ENCODE measurements around the gene TRMT112.
"Not testable (repeated sequence)": the region's sequence is repeated elsewhere in the genome, so short reads cannot be mapped to it uniquely, and the experiment has no call there.

The TRMT112 gene

DNA sequence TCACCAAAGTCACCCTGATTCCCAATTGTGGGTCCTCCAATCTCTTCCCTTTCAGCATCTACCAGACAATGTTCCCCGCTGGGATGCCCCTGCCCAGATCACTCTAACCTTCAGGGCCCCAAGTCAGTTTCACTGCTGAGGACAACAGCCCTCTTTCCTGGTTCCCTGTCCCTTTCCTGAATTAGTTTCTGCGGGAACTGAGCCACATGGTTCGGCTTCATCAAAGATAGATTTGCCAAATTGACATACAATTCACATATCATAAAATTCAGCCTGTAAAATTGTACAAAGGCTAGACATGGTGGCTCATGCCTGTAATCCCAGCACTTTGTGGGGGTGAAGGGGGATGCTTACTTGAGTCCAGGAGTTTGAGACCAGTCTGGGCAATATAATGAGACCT lies 10.6 kb upstream of the TRMT112 start:
- no peak for DNase-seq

DNA sequence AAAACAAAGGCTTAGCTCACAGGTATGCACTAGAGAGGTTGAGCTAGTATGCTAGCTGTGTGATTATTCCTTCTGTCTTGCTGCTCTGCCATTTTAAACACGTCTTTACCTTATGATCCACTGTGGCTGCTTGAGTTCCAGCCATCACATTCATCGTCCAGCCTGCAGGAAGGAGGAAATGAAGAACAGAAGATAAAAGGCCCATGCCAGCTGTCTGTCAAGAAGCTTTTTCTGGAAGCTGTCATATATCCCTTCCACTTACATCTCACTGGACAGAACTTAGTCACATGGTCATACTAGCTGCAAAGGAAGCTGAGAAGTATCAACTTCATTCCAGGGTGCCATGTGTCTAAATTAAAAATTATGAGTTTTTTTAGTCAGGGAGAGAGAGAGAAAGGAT lies 10.0 kb upstream of the TRMT112 start:
- DNase-seq: no peak

GRCh38 chr11:64324692-64325469 lies 7.5 kb upstream of the TRMT112 start:
- DNase-seq: no peak

DNA sequence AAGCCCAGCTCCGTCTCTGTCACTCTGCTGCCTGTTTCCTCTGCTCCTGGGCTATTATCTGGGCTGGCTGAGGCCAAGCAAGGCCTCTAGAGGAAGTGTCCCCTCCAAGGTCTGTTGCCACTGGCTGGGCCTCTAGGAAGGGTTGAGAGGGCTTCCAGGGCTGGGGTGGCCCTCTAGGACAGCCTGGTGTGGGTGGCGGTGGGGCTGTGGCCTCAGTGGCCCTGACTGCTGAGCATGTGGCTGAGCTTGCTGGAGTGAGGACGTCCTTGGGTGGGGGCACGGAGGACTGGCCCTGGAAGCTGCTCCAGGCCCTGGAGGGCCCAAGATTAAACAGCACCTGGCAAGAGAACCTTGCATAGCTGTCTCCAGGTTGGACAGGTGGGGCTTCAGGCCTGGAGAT lies 6.6 kb upstream of the TRMT112 start:
- DNase-seq: not testable (repeated sequence)

DNA sequence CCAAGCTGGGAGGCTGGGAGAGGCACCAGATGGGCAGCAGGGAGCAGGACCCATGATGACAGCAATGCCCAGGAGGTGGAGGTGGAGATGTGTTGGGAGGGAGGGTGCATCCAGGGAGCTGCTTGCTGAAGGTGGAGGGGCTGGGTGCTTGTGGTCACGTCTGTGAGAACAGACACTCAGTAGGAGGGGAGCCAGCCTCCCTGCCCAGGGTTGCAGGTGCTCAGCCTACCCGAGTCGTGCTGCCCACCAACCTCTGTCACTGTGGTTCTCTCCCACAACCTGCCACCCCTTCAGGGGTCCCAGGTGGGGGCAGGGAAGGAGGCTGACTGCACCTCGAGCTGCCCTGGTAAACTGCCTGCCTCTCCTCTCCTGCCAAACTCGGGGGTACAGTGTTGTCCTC lies 6.0 kb upstream of the TRMT112 start:
- no peak for DNase-seq

DNA sequence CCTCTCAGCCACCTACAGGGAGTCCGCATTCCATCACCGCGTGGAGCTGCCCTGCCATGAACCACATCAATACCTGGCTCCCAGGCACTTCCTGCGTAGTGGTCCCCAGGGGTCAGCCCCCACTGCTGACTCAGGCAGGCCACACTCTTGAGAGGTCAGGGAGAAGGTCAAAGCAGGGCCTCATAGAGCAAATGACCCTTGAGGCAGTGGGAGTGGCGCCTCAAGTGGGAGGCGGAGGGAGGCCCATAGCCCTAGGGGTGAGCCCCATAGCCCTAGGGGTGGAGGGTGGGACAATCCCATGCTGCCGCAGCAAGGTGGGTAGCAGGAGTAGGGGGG lies 5.5 kb upstream of the TRMT112 start:
- DNase-seq: no peak

DNA sequence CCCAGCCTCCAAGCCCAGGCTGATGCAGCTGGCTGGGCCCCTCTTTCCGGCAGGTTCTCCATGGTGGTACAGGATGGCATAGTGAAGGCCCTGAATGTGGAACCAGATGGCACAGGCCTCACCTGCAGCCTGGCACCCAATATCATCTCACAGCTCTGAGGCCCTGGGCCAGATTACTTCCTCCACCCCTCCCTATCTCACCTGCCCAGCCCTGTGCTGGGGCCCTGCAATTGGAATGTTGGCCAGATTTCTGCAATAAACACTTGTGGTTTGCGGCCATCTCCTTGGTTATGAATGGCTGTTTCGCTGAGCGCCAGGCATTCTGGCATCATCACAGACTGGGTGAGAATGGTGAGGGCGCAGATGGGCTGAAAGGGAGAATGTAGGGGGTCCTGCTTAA lies 4.2 kb upstream of the TRMT112 start:
- DNase-seq: no peak

GRCh38 chr11:64321026-64321425 lies 3.7 kb upstream of the TRMT112 start:
- DNase-seq: no peak

DNA sequence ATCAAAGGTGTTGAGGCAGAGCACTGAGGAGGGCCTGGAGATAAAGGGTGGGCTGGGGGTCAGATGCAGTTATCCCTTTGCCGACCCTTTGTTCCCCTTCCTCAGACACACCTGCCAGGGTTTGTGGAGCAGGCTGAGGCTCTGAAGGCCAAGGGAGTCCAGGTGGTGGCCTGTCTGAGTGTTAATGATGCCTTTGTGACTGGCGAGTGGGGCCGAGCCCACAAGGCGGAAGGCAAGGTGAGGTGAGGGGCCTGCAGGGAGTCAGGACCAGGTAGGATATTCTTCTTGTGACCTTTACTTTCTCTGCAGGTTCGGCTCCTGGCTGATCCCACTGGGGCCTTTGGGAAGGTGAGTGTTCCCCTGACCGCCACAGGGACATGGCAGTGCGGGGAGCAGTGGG lies 3.2 kb upstream of the TRMT112 start:
- DNase-seq: no peak

GRCh38 chr11:64318766-64319761 lies 1.7 kb upstream of the TRMT112 start:
- no peak for DNase-seq

- DNase-seq: peak; percentile 78
These were observed 804 bp upstream of the TRMT112 start, which contains the start of gene PRDX5 for GRCh38 chr11:64317961-64318765. Gene PRDX5, plus strand, starts transcription at chr11:64318121. Its CDS starts 95 bp downstream, at chr11:64318216.

- no peak for DNase-seq
These were observed 561 bp downstream of the TRMT112 start for GRCh38 chr11:64316672-64317324.

DNA sequence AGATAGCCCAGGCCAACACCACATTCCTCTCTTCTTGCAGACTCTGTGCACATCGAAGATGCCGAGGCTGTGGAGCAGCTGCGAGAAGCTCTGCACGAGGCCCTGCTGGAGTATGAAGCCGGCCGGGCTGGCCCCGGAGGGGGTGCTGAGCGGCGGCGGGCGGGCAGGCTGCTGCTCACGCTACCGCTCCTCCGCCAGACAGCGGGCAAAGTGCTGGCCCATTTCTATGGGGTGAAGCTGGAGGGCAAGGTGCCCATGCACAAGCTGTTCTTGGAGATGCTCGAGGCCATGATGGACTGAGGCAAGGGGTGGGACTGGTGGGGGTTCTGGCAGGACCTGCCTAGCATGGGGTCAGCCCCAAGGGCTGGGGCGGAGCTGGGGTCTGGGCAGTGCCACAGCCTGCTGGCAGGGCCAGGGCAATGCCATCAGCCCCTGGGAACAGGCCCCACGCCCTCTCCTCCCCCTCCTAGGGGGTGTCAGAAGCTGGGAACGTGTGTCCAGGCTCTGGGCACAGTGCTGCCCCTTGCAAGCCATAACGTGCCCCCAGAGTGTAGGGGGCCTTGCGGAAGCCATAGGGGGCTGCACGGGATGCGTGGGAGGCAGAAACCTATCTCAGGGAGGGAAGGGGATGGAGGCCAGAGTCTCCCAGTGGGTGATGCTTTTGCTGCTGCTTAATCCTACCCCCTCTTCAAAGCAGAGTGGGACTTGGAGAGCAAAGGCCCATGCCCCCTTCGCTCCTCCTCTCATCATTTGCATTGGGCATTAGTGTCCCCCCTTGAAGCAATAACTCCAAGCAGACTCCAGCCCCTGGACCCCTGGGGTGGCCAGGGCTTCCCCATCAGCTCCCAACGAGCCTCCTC lies 1.5 kb downstream of the TRMT112 start:
- DNase-seq: not testable (repeated sequence)

DNA sequence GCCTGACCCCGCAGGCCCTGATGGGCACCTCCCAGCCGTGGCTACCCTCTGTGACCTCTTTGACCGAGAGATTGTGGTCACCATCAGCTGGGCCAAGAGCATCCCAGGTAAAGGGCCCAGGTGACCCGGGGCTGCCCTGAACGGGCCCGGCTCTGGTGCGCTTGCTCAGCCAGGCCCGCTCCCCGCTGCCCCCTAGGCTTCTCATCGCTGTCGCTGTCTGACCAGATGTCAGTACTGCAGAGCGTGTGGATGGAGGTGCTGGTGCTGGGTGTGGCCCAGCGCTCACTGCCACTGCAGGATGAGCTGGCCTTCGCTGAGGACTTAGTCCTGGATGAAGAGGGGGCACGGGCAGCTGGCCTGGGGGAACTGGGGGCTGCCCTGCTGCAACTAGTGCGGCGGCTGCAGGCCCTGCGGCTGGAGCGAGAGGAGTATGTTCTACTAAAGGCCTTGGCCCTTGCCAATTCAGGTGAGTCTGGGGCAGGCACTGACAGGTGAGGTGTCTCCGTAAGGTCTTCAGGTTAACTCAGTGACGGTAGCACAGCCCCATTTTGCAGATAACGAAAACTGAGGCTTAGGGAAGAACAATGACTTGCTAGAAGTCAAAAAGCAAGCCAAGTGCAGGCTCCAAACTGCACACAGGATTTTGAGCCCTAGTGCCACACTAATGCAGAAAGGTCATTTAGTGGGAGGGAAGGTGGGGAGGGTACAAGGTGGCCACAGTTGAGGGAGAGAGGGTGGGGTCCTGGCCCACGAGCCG lies 2.4 kb downstream of the TRMT112 start:
- no peak for DNase-seq

DNA sequence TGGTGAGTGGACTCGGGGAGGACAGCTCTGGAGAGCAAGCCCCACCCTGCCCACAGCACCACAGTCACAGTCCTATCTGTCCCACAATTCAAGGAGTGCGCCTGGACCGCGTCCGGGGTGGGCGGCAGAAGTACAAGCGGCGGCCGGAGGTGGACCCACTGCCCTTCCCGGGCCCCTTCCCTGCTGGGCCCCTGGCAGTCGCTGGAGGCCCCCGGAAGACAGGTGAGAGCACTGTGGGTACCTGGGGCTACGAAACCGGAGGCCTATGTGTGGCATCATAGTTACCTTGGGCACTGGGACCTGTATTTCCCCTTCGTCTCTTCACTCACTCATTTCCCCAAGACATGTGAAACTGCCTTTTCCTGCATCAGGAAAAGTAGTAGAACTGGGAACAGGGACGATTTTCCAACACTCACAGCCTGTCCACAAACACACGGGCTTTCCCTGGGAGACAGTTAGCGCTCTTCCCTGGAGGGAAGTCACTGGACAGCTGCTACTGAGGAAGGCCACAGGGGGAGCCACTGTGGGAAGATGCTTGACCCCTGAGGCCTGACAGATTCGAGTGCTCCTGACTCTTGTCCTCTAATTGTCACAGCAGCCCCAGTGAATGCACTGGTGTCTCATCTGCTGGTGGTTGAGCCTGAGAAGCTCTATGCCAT lies 3.1 kb downstream of the TRMT112 start:
- no peak for DNase-seq

- DNase-seq: no peak
These were observed 3.7 kb downstream of the TRMT112 start for GRCh38 chr11:64313491-64314145.

GRCh38 chr11:64312947-64313346 lies 4.4 kb downstream of the TRMT112 start:
- DNase-seq: no peak

GRCh38 chr11:64307795-64308194 lies 9.6 kb downstream of the TRMT112 start:
- DNase-seq: not testable (repeated sequence)

- no peak for DNase-seq
These were observed 10.3 kb downstream of the TRMT112 start for GRCh38 chr11:64306876-64307622.
